Right lobe of liver (tissue), 4 donors: ENCODE data around the gene HDAC9.

ENCODE experiments used
- POLR2A ChIP-seq: fragments of 450-650 bp; IDR thresholded peaks from one replicate; pipeline ENCODE4 v1.6.1; 2017; ENCODE audit warnings: antibody characterized with exemption, mild to moderate bottlenecking
- TF ChIP-seq, protein P1 (sequence below), 4 donors: fragments of 200-600 bp in 3 of 4; fragments of 450-650 bp in 1 of 4; IDR thresholded peaks; one replicate each; pipeline versions ENCODE4 v1.5.1 to v1.8.0; 2016 to 2022; ENCODE audit warnings: antibody characterized with exemption in 4 of 4, mild to moderate bottlenecking in 2 of 4
- donor health status: DM: no; HTN: no; CAD: no.
- donor health status: DM: no; HTN: no; CAD: no.
- donor health status: DM: no; HTN: yes; CAD: no.

DNA sequence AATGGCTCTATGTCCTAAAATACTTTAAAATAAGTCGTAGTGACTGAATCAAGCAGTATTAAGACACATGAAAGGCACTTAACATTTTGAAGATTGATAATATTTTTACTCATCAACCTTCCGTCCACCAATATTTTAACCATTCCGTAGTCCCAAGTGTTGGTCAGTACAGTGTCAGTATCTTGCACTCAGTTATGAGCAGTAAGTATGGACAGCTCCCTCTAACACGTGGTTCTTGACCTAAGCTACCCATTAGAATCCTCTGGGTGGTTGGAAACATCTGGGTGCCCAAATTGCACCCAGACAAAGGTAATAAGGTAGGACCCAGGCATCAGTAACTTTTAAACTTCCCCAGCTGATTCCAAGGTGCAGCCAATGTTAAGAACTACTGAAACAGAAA lies 260.2 kb downstream of the HDAC9 start:
- TF ChIP-seq, protein P1, sequence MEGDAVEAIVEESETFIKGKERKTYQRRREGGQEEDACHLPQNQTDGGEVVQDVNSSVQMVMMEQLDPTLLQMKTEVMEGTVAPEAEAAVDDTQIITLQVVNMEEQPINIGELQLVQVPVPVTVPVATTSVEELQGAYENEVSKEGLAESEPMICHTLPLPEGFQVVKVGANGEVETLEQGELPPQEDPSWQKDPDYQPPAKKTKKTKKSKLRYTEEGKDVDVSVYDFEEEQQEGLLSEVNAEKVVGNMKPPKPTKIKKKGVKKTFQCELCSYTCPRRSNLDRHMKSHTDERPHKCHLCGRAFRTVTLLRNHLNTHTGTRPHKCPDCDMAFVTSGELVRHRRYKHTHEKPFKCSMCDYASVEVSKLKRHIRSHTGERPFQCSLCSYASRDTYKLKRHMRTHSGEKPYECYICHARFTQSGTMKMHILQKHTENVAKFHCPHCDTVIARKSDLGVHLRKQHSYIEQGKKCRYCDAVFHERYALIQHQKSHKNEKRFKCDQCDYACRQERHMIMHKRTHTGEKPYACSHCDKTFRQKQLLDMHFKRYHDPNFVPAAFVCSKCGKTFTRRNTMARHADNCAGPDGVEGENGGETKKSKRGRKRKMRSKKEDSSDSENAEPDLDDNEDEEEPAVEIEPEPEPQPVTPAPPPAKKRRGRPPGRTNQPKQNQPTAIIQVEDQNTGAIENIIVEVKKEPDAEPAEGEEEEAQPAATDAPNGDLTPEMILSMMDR (IDR thresholded peaks at IDR 0.05): no peak
- no peak for TF ChIP-seq POLR2A
